Measurements from ENCODE around the gene ABI3. TPM values are rescaled to one million over a fixed set of nuclear protein-coding genes. Genes with fewer than 3 reads are reported as not detected.

ABI3 gene
- total RNA-seq, 2 experiments from 2014 or later: 46.3 to 48.2 TPM

- ChIA-PET CTCF (interaction anchor here (0.5 kb wide), 1 partner anchor 39 kb away, joined by 3 read pairs; no protein-coding TSS in a partner anchor), POLR2A (no interaction called here)
- Mint-ChIP-seq H3K9me3 (no peaks in the 10 kb centered on the region), H3K4me1 (no peaks in the 10 kb centered on the region), H3K36me3 (ENCODE audit: low read depth) (no peaks in the 10 kb centered on the region), H3K4me3 (no peak overlapping the region), H3K27ac (no peak overlapping the region), H3K27me3 (no peaks in the 10 kb centered on the region)
- DNase-seq: no peak
Observed at GRCh38 chr17:49267912-49268311, 57.4 kb downstream of the ABI3 start.

GRCh38 chr17:49269356-49269755, 58.8 kb downstream of the ABI3 start:
- POLR2A ChIA-PET: no interaction called here
- DNase-seq: no peak
- Mint-ChIP-seq H3K9me3 (no peaks in the 10 kb centered on the region), H3K27me3 (no peaks in the 10 kb centered on the region), H3K27ac (no peak overlapping the region), H3K4me1 (no peaks in the 10 kb centered on the region), H3K36me3 (ENCODE audit: low read depth) (no peaks in the 10 kb centered on the region), H3K4me3 (no peak overlapping the region)
- CTCF ChIA-PET: no interaction called here

Other genes with a start within 250 kb of the ABI3 start
- gene GIP, start 242.1 kb upstream of the ABI3 start, total RNA-seq: not detected
- gene IGF2BP1, start 213.3 kb upstream of the ABI3 start, total RNA-seq: not detected
- gene B4GALNT2, start 77.9 kb upstream of the ABI3 start, total RNA-seq: not detected
- 10 to 100 TPM; 22.7 to 23.8 TPM for gene GNGT2, start 133 bp upstream of the ABI3 start, total RNA-seq
- gene PHOSPHO1, start 20.1 kb downstream of the ABI3 start, total RNA-seq: not detected
- gene ZNF652, start 151.5 kb downstream of the ABI3 start, total RNA-seq: 10 to 100 TPM; 37.7 to 42.6 TPM
- 100 to 1,000 TPM; 103 to 105 TPM for gene PHB1, start 204.2 kb downstream of the ABI3 start, total RNA-seq